GM19193 (cell line): ENCODE data around the gene TMUB2.

Experiments used
- POLR2A ChIP-seq: IDR thresholded peaks from 4 replicates; pipeline ENCODE4 v1.6.1; 2011; ENCODE audit not compliant: insufficient read depth, insufficient read length; ENCODE audit errors: extremely low read depth

TMUB2 gene

DNA sequence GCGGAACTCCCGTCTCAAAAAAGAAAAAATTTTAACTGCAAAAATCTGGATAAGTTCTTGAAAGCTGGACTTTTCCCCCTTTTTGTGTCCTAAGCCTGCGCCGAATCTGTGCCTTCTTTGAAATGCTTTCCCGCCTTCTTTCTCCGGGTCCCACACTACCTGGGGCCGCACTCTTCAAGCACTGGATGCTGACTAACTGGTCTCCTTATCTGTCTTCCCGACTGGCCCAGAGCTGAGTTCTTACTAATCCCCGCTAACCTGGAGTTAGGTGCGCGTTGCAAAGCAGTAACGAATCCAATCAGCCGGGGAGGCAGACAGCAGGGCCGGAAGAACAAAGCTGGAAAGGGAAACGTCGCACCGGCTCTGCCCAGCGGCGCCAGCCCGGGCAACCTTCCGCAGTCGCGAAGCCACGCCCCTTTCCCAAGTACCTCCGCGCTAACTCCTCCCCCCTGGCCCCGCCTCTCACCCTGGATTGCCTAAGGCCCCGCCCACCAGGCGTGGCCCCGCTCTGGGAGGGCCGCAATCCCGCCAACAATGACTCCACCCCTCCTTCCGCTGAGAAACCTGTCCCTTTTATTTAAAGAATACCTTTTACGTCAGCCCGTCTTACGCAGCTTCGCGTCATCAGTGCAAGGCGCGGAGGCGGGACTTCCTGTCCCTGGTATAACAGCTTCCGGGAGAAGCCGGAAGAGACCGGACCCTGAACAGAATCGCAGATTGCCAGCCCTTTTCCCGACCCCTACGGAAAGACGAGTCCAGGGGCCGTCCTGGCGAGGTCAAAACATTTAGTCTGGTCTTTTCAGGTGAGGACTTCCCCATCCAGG is at the start of gene TMUB2:
TSS of gene TMUB2 (plus strand) at position 666 of the 824 bp plus-strand sequence. CDS start 737 bp downstream, outside the sequence.
- peak; percentile 96 for TF ChIP-seq POLR2A

DNA sequence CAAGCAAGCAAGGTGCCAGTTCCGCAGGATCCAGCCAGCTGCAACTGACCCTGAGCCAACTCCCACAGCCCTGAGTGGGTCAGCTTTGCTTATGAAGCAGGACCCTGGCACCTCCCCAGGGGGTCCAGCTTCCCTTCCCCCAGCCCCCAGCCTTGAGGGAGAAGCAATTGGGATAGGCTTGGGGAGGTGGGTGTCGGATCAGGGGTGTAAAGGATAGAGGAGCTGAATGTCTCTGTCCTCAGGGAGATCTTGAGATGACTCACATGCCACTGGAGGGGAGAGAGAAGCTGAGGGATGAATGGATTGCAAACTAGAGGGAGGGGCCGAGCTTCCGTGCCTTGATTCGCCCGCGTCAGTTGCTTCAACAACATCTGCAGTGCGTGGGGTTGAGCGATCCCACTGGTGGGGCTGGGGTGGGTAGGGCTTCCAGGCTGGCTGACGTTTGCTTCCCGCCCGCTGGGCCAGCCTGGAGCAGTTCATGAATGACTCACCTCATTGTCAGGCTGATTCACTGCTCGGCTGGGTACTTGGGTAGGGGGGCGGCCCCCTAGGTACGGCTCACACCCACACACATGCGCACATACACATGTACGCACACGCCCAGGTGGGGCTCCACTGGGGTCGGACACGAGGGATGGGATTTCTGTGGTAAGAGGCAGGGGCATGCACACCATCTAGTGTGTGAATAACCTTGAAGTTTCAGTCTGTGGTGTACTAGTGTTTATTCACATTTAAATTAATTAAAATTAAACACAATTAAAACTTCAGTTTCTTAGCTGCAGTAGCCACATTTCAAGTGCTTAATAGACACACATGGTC is 48.7 kb upstream of the TMUB2 start:
- no peak for TF ChIP-seq POLR2A

- no peak for TF ChIP-seq POLR2A
Measured at GRCh38 chr17:44144966-44145739, 41.6 kb upstream of the TMUB2 start.

GRCh38 chr17:44146375-44147346 is 40.1 kb upstream of the TMUB2 start:
- no peak for TF ChIP-seq POLR2A

DNA sequence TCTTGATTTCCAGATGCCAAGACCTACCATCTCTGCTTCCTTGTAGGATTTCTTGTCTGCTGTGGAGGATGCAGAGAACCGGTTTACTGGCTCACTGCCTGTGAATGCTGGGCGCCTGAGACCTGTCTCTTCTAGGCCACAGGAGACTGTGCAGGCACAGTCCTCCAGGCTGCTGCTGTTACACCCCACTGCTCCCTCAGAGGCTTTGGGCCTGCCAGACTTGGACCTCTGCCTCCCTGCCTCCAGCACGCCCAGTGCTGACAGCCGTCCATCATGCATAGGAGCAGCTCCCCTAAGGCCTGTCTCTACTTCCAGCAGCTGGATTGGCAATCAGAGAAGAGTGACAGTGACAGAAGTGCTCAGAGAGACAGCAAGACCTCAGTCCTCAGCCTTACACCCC is 39.0 kb upstream of the TMUB2 start:
- no peak for TF ChIP-seq POLR2A

DNA sequence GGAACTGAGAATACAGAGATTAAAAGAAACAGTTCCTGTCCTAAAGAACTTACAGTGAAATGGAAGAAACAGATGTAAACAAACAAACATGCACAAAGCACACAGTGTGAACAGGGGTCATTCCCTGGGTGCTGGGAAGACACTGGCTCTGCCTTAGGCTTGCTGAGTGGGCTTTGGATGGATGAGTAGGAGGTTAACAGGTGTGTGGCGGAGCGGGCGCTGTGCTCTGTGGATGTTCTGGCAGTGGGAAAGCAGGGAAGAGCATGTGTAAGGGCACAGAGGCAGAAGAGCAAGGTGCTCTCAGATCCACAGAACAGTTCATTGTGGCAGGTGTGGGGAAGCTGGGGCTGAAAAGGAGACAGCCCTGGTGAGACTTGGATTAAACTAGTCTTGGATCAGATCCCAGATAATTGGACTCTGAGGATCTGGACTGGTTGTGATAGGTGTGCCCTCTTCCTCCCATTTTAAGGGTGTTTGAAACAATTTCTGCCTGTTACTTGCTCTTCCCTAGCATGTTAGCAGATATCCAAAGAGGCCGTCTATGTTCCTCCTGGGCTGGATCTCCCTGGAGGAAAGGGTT is 36.9 kb upstream of the TMUB2 start:
- no peak for TF ChIP-seq POLR2A

DNA sequence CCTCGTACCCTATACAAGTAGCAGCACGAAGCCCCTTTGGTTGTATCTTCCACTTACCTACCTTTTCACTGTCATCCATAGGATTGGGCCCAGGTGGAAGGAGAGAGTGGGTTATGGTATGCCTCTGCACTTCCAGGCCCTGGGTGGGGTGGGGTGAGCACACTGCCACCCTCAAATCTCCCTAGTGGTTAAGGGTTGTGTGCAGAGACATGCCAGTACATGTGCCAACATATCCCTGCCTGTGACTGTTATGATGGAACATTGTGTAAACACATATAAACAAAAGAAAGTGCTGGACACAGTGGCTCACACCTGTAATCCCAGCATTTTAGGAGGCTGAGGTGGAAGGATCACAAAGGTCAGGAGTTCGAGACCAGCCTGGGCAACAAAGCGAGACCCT is 33.9 kb upstream of the TMUB2 start:
- TF ChIP-seq POLR2A: no peak

- TF ChIP-seq POLR2A: no peak
Measured at GRCh38 chr17:44155488-44155887, 31.3 kb upstream of the TMUB2 start.

- TF ChIP-seq POLR2A: no peak
Measured at GRCh38 chr17:44159519-44160210, 27.1 kb upstream of the TMUB2 start.

DNA sequence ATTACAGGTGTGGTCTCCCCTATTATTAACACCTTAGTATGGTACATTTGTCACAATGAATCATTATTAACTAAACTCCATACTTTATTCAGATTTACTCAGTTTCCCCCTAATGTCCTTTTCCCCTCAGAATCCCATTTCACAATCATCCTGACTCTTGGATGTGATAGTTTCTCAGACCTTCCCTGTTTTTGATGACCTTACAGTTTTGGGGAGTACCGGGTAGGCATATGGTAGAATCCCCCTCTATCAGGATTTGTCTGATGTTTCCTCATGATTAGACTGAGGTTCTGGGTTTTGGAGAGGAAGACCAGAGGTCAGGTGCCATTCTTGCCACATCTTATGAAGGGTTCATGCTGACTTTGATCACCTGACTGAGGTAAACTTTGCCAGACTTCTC is 22.3 kb upstream of the TMUB2 start:
- no peak for TF ChIP-seq POLR2A

GRCh38 chr17:44167181-44167861 is 19.5 kb upstream of the TMUB2 start:
- no peak for TF ChIP-seq POLR2A

GRCh38 chr17:44170135-44170498 is 16.7 kb upstream of the TMUB2 start:
- no peak for TF ChIP-seq POLR2A
